Keratinocyte (primary cell): Measurements from ENCODE around the gene CRIP3.

ENCODE experiments used
- EZH2 ChIP-seq: IDR thresholded peaks from one replicate; pipeline ENCODE4 v1.6.1; 2012; ENCODE audit warnings: inconsistent platforms, mild to moderate bottlenecking, low read length, moderate library complexity
- TF ChIP-seq, protein P1 (sequence below), 3 experiments: IDR thresholded peaks in 1 of 3; conservative IDR thresholded peaks in 1 of 3; optimal IDR thresholded peaks in 1 of 3; 2 replicates in 2 of 3; 3 replicates in 1 of 3; pipeline versions ENCODE3 to v1.5.1; 2011; ENCODE audit warnings: low read length in 3 of 3, mild to moderate bottlenecking in 3 of 3, moderate library complexity in 2 of 3, control low read depth in 1 of 3, inconsistent platforms in 1 of 3; ENCODE audit not compliant: insufficient read depth in 2 of 3; ENCODE audit errors: extremely low read depth in 1 of 3

DNA sequence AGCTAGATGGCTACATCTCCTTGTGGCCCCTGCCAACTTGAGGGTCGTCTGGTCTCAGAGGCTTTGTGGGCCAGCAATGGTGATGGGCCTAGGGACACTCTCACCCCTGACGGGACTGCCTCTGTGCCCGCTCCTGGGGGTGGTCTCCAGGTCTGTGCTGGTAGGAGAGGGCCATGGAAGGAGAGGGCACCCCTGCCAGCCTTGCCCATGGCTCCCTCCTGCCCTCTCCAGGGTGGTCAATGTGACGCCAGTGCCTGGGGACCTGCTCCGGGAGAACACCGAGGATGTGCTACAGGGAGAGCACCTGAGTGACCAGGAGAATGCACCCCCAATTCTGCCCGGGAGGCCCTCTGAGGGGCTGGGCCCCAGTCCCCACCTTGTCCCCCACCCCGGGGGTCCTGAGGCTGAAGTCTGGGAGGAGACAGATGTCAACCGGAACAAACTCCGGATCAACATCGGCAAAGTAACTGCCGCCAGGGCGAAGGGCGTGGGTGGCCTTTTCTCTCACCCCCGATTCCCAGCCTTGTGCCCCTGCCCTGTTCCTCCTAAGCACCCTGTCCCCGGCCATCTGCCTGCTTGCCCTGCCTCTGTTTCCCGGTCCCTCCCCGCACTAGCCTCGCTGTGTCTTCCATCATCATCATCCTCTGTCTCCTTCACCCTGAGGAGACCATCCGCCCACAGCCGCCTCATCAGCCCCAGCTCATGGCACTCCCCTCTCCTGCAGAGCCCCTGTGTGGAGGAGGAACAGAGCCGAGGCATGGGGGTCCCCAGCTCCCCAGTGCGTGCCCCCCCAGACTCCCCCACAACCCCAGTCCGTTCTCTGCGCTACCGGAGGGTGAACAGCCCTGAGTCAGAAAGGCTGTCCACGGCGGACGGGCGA is 49.6 kb downstream of the CRIP3 start:
- TF ChIP-seq, protein P1, sequence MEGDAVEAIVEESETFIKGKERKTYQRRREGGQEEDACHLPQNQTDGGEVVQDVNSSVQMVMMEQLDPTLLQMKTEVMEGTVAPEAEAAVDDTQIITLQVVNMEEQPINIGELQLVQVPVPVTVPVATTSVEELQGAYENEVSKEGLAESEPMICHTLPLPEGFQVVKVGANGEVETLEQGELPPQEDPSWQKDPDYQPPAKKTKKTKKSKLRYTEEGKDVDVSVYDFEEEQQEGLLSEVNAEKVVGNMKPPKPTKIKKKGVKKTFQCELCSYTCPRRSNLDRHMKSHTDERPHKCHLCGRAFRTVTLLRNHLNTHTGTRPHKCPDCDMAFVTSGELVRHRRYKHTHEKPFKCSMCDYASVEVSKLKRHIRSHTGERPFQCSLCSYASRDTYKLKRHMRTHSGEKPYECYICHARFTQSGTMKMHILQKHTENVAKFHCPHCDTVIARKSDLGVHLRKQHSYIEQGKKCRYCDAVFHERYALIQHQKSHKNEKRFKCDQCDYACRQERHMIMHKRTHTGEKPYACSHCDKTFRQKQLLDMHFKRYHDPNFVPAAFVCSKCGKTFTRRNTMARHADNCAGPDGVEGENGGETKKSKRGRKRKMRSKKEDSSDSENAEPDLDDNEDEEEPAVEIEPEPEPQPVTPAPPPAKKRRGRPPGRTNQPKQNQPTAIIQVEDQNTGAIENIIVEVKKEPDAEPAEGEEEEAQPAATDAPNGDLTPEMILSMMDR (optimal IDR thresholded peaks at IDR 0.05 in 1 of 3, IDR thresholded peaks at IDR 0.05 in 1 of 3, conservative IDR thresholded peaks at IDR 0.05 in 1 of 3; ENCODE audit: extremely low read depth in 1 of 3, insufficient read depth in 2 of 3, low read length in 3 of 3) = no peak
- no peak for TF ChIP-seq EZH2
